Measurements from ENCODE around the gene DLGAP4. TPM values are rescaled to one million over a fixed set of nuclear protein-coding genes. Genes with fewer than 3 reads are reported as not detected.

DLGAP4 gene
- total and polyA plus RNA-seq, 2 of the 13 experiments (the other 11 are each of a cell fraction or from before 2014, with no cell fraction given): 15.2 to 26.7 TPM

GRCh38 chr20:36439040-36439730, 133.0 kb downstream of the DLGAP4 start (continued):
- TF ChIP-seq ARNT (IDR thresholded peaks at IDR 0.05): no peak
- no peak for TF ChIP-seq JDP2 (CRISPR knock-in tag; IDR thresholded peaks at IDR 0.05; ENCODE audit: borderline replicate concordance)
- 0 out of 2 replicates have a peak, but pooled peaks have one; percentile 49 for TF ChIP-seq ARID3A (IDR thresholded peaks at IDR 0.05; ENCODE audit: low read depth, low read length)
- TF ChIP-seq ZBTB33 (CRISPR knock-in tag; IDR thresholded peaks at IDR 0.05): 0 out of 2 replicates have a peak, but pooled peaks have one; percentile 7
- no peak for TF ChIP-seq ZNF646 (CRISPR knock-in tag; IDR thresholded peaks at IDR 0.05)
- TF ChIP-seq U2AF1 (optimal IDR thresholded peaks at IDR 0.05; ENCODE audit: low read depth, low read length): peak; percentile 54
- TF ChIP-seq TFE3 (CRISPR knock-in tag; IDR thresholded peaks at IDR 0.05): no peak
- no peak for TF ChIP-seq ZNF607 (CRISPR knock-in tag; IDR thresholded peaks at IDR 0.05; ENCODE audit: borderline replicate concordance)
- TF ChIP-seq ZNF775 (CRISPR knock-in tag; IDR thresholded peaks at IDR 0.05; ENCODE audit: borderline replicate concordance): no peak
- no peak for TF ChIP-seq ZNF101 (CRISPR knock-in tag; IDR thresholded peaks at IDR 0.05; ENCODE audit: borderline replicate concordance, low read depth)
- TF ChIP-seq HNF4A (CRISPR knock-in tag; IDR thresholded peaks at IDR 0.05): no peak
- no peak for TF ChIP-seq HNRNPUL1 (IDR thresholded peaks at IDR 0.05; ENCODE audit: low read depth, low read length)
- no peak for TF ChIP-seq TCF12 (IDR thresholded peaks at IDR 0.05)
- TF ChIP-seq TCF12 (CRISPR knock-in tag; IDR thresholded peaks at IDR 0.05): no peak
- 0 out of 2 replicates have a peak, but pooled peaks have one; percentile 17 for TF ChIP-seq SIX1 (CRISPR knock-in tag; IDR thresholded peaks at IDR 0.05; ENCODE audit: borderline replicate concordance)
- TF ChIP-seq EED (CRISPR knock-in tag; IDR thresholded peaks at IDR 0.05): no peak
- no peak for TF ChIP-seq HOXD1 (CRISPR knock-in tag; IDR thresholded peaks at IDR 0.05)
- TF ChIP-seq PRMT3 (CRISPR knock-in tag; IDR thresholded peaks at IDR 0.05; ENCODE audit: borderline replicate concordance, low read depth): no peak
- TF ChIP-seq NKX3-1 (CRISPR knock-in tag; IDR thresholded peaks at IDR 0.05): no peak

Measured in HepG2 (cell line).